ENCODE measurements around the gene XRCC4. TPM values are rescaled to one million over a fixed set of nuclear protein-coding genes. Genes with fewer than 3 reads are reported as not detected.

Gene XRCC4
- total and polyA plus RNA-seq, 2 of the 13 experiments (the other 11 are each of a cell fraction or from before 2014, with no cell fraction given), result 2.8 to 12.6 TPM

DNA sequence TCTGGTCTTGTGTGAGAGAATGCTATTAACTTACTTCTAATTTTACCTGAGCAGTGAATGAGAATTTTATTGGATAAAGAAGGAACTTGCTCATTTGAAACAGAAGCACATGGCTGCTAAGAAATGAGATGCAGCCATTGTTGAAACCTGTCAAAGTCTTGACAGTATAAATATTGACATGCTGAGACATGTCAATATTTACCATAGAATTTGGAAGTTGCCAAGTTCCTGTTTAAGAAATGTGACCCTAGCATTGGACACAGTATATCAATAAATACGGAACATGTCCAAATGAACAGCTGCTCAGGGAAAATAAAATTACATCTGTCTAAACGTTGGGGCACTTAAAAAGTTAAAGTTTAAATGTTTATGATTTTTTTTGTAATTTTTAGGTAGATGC lies 7.8 kb downstream of the XRCC4 start (continued):
- TF ChIP-seq, protein P1, sequence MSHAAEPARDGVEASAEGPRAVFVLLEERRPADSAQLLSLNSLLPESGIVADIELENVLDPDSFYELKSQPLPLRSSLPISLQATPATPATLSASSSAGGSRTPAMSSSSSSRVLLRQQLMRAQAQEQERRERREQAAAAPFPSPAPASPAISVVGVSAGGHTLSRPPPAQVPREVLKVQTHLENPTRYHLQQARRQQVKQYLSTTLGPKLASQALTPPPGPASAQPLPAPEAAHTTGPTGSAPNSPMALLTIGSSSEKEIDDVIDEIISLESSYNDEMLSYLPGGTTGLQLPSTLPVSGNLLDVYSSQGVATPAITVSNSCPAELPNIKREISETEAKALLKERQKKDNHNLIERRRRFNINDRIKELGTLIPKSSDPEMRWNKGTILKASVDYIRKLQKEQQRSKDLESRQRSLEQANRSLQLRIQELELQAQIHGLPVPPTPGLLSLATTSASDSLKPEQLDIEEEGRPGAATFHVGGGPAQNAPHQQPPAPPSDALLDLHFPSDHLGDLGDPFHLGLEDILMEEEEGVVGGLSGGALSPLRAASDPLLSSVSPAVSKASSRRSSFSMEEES (CRISPR knock-in tag; IDR thresholded peaks at IDR 0.05), result peak; percentile 72
- TF ChIP-seq, protein P2, sequence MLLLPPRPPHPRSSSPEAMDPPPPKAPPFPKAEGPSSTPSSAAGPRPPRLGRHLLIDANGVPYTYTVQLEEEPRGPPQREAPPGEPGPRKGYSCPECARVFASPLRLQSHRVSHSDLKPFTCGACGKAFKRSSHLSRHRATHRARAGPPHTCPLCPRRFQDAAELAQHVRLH (CRISPR knock-in tag; IDR thresholded peaks at IDR 0.05; ENCODE audit: borderline replicate concordance, low read depth), result no peak
- no peak for TF ChIP-seq ZNF775 (CRISPR knock-in tag; IDR thresholded peaks at IDR 0.05; ENCODE audit: borderline replicate concordance)
- TF ChIP-seq, protein P3, sequence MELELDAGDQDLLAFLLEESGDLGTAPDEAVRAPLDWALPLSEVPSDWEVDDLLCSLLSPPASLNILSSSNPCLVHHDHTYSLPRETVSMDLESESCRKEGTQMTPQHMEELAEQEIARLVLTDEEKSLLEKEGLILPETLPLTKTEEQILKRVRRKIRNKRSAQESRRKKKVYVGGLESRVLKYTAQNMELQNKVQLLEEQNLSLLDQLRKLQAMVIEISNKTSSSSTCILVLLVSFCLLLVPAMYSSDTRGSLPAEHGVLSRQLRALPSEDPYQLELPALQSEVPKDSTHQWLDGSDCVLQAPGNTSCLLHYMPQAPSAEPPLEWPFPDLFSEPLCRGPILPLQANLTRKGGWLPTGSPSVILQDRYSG (CRISPR knock-in tag; IDR thresholded peaks at IDR 0.05), result no peak
- TF ChIP-seq ZNF274 (CRISPR knock-in tag; IDR thresholded peaks at IDR 0.05), result no peak
- TF ChIP-seq SMAD1 (CRISPR knock-in tag; IDR thresholded peaks at IDR 0.05; ENCODE audit: borderline replicate concordance, low read depth), result no peak
- no peak for TF ChIP-seq ATF7-NPFF (CRISPR knock-in tag; IDR thresholded peaks at IDR 0.05; ENCODE audit: low read depth)
- TF ChIP-seq JUN (CRISPR knock-in tag; IDR thresholded peaks at IDR 0.05), result no peak
- no peak for TF ChIP-seq ZNF431 (CRISPR knock-in tag; IDR thresholded peaks at IDR 0.05; ENCODE audit: borderline replicate concordance, low read depth)
- no peak for TF ChIP-seq ZNF367 (CRISPR knock-in tag; IDR thresholded peaks at IDR 0.05; ENCODE audit: borderline replicate concordance)
- no peak for TF ChIP-seq ZNF557 (CRISPR knock-in tag; IDR thresholded peaks at IDR 0.05)
- TF ChIP-seq ZNF674 (CRISPR knock-in tag; IDR thresholded peaks at IDR 0.05; ENCODE audit: low read depth), result no peak
- TF ChIP-seq, protein P4, sequence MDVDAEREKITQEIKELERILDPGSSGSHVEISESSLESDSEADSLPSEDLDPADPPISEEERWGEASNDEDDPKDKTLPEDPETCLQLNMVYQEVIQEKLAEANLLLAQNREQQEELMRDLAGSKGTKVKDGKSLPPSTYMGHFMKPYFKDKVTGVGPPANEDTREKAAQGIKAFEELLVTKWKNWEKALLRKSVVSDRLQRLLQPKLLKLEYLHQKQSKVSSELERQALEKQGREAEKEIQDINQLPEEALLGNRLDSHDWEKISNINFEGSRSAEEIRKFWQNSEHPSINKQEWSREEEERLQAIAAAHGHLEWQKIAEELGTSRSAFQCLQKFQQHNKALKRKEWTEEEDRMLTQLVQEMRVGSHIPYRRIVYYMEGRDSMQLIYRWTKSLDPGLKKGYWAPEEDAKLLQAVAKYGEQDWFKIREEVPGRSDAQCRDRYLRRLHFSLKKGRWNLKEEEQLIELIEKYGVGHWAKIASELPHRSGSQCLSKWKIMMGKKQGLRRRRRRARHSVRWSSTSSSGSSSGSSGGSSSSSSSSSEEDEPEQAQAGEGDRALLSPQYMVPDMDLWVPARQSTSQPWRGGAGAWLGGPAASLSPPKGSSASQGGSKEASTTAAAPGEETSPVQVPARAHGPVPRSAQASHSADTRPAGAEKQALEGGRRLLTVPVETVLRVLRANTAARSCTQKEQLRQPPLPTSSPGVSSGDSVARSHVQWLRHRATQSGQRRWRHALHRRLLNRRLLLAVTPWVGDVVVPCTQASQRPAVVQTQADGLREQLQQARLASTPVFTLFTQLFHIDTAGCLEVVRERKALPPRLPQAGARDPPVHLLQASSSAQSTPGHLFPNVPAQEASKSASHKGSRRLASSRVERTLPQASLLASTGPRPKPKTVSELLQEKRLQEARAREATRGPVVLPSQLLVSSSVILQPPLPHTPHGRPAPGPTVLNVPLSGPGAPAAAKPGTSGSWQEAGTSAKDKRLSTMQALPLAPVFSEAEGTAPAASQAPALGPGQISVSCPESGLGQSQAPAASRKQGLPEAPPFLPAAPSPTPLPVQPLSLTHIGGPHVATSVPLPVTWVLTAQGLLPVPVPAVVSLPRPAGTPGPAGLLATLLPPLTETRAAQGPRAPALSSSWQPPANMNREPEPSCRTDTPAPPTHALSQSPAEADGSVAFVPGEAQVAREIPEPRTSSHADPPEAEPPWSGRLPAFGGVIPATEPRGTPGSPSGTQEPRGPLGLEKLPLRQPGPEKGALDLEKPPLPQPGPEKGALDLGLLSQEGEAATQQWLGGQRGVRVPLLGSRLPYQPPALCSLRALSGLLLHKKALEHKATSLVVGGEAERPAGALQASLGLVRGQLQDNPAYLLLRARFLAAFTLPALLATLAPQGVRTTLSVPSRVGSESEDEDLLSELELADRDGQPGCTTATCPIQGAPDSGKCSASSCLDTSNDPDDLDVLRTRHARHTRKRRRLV (CRISPR knock-in tag; IDR thresholded peaks at IDR 0.05), result no peak
- TF ChIP-seq SPEN (CRISPR knock-in tag; IDR thresholded peaks at IDR 0.05; ENCODE audit: low read depth), result no peak
- TF ChIP-seq ASH2L (IDR thresholded peaks at IDR 0.05; ENCODE audit: insufficient read length, low read depth, low read length), result no peak
- TF ChIP-seq ZNF589 (CRISPR knock-in tag; conservative IDR thresholded peaks at IDR 0.05), result no peak
- TF ChIP-seq U2AF1 (optimal IDR thresholded peaks at IDR 0.05; ENCODE audit: low read depth, low read length), result no peak
- TF ChIP-seq SP140L (CRISPR knock-in tag; IDR thresholded peaks at IDR 0.05; ENCODE audit: borderline replicate concordance), result no peak
- TF ChIP-seq ISL2 (CRISPR knock-in tag; IDR thresholded peaks at IDR 0.05), result peak; percentile 93
- no peak for TF ChIP-seq POLR2A (IDR thresholded peaks at IDR 0.05; ENCODE audit: insufficient read depth in 1 of 2, low read depth in 2 of 2, low read length in 2 of 2)
- TF ChIP-seq SRF (IDR thresholded peaks at IDR 0.05; ENCODE audit: low read depth, low read length), result no peak
- no peak for TF ChIP-seq HOXA9 (CRISPR knock-in tag; IDR thresholded peaks at IDR 0.05; ENCODE audit: borderline replicate concordance)
- no peak for TF ChIP-seq NKX3-1 (CRISPR knock-in tag; IDR thresholded peaks at IDR 0.05)
- TF ChIP-seq ZNF317 (CRISPR knock-in tag; IDR thresholded peaks at IDR 0.05), result no peak
- no peak for TF ChIP-seq TRIM24 (CRISPR knock-in tag; IDR thresholded peaks at IDR 0.05)
- 0 out of 2 replicates have a peak, but pooled peaks have one; percentile 55 for TF ChIP-seq KDM4B (CRISPR knock-in tag; IDR thresholded peaks at IDR 0.05)
